ENCODE measurements around the gene CYP46A1. TPM values are rescaled to one million over a fixed set of nuclear protein-coding genes. Genes with fewer than 3 reads are reported as not detected.

CYP46A1 gene
- total RNA-seq, 1 donor from 2014 or later = 3.6 TPM

GRCh38 chr14:99648027-99648784, 35.9 kb upstream of the CYP46A1 start:
- DNase-seq (ENCODE audit: low read depth, low spot score) = no peak
- Mint-ChIP-seq H3K27me3 (ENCODE audit: low read depth) (peaks cover 5% of the 10 kb centered on the region), H3K9me3 (no peaks in the 10 kb centered on the region), H3K4me1 (peaks cover 5% of the 10 kb centered on the region), H3K36me3 (ENCODE audit: low read depth) (no peaks in the 10 kb centered on the region), H3K4me3 (no peak overlapping the region), H3K27ac (ENCODE audit: unreplicated experiment) (peak overlapping the region; percentile 78)
- TF ChIP-seq CTCF (conservative IDR thresholded peaks at IDR 0.05) = no peak

GRCh38 chr14:99649219-99649618, 34.9 kb upstream of the CYP46A1 start:
- no peak for DNase-seq (ENCODE audit: low read depth, low spot score)
- TF ChIP-seq CTCF (conservative IDR thresholded peaks at IDR 0.05) = no peak
- Mint-ChIP-seq H3K4me1 (peaks cover under 1% of the 10 kb centered on the region), H3K4me3 (no peak overlapping the region), H3K27ac (ENCODE audit: unreplicated experiment) (no peak overlapping the region), H3K36me3 (ENCODE audit: low read depth) (no peaks in the 10 kb centered on the region), H3K9me3 (no peaks in the 10 kb centered on the region), H3K27me3 (ENCODE audit: low read depth) (peaks cover under 1% of the 10 kb centered on the region)

- no peak for TF ChIP-seq CTCF (conservative IDR thresholded peaks at IDR 0.05)
- no peak for DNase-seq (ENCODE audit: low read depth, low spot score)
- Mint-ChIP-seq H3K27me3 (ENCODE audit: low read depth) (no peaks in the 10 kb centered on the region), H3K36me3 (ENCODE audit: low read depth) (no peaks in the 10 kb centered on the region), H3K4me1 (no peaks in the 10 kb centered on the region), H3K4me3 (no peak overlapping the region), H3K27ac (ENCODE audit: unreplicated experiment) (no peak overlapping the region), H3K9me3 (no peaks in the 10 kb centered on the region)
Measured at GRCh38 chr14:99649643-99650042, 34.5 kb upstream of the CYP46A1 start.

- no peaks in the 10 kb centered on the region for H3K36me3 Mint-ChIP-seq (ENCODE audit: low read depth)
- no peaks in the 10 kb centered on the region for H3K27me3 Mint-ChIP-seq (ENCODE audit: low read depth)
- H3K4me1 Mint-ChIP-seq = no peaks in the 10 kb centered on the region
- DNase-seq (ENCODE audit: low read depth, low spot score) = no peak
- no peaks in the 10 kb centered on the region for H3K9me3 Mint-ChIP-seq
- no peak overlapping the region for H3K27ac Mint-ChIP-seq (ENCODE audit: unreplicated experiment)
- no peak for TF ChIP-seq CTCF (conservative IDR thresholded peaks at IDR 0.05)
- H3K4me3 Mint-ChIP-seq = no peak overlapping the region
Measured at GRCh38 chr14:99650189-99650588, 33.9 kb upstream of the CYP46A1 start.

- TF ChIP-seq CTCF (conservative IDR thresholded peaks at IDR 0.05) = no peak
- no peaks in the 10 kb centered on the region for H3K27me3 Mint-ChIP-seq (ENCODE audit: low read depth)
- DNase-seq (ENCODE audit: low read depth, low spot score) = no peak
- no peaks in the 10 kb centered on the region for H3K9me3 Mint-ChIP-seq
- no peaks in the 10 kb centered on the region for H3K4me1 Mint-ChIP-seq
- no peaks in the 10 kb centered on the region for H3K36me3 Mint-ChIP-seq (ENCODE audit: low read depth)
- no peak overlapping the region for H3K4me3 Mint-ChIP-seq
- no peak overlapping the region for H3K27ac Mint-ChIP-seq (ENCODE audit: unreplicated experiment)
Measured at GRCh38 chr14:99651953-99652746, 31.9 kb upstream of the CYP46A1 start.
